Loucy (cell line): ENCODE measurements around the gene TBRG1.

Experiments used
- CTCF ChIP-seq: fragments of 200-600 bp; sonication (generic); conservative IDR thresholded peaks from 2 replicates; pipeline ENCODE4 v1.5.1; 2014; ENCODE audit warnings: mild to moderate bottlenecking, antibody characterized with exemption, low read length
- EZH2phosphoT487 ChIP-seq: fragments of 200-600 bp; IDR thresholded peaks from 2 replicates; pipeline ENCODE4 v1.6.1; 2018; ENCODE audit warnings: antibody characterized with exemption, mild to moderate bottlenecking, moderate library complexity, borderline replicate concordance

GRCh38 chr11:124674168-124674517 lies 51.5 kb downstream of the TBRG1 start:
- TF ChIP-seq CTCF: no peak
- TF ChIP-seq EZH2phosphoT487: no peak
